Left lung (tissue), 10 donors: ENCODE results near the gene SLK. TPM values are rescaled to one million over a fixed set of nuclear protein-coding genes. Genes with fewer than 3 reads are reported as not detected.

Source experiments
- ATAC-seq: fragments of 200-7000 bp; cut with Tn5 transposase; one replicate; pipeline ENCODE4 v1.9.1; 2020; ENCODE audit warnings: moderate library complexity
- DNase-seq, 4 donors: peaks; one replicate each; pipeline ENCODE4 v3.0.0-alpha.2; 2013 to 2020
- H3K27ac ChIP-seq, 2 donors: fragments of 200-600 bp; sonication (generic) in 1 of 2; one replicate each; pipeline versions ENCODE4 v1.5.0 to v1.8.0; 2020 to 2021
- H3K27me3 ChIP-seq, 2 donors: fragments of 200-600 bp; sonication (generic) in 1 of 2; one replicate each; pipeline versions ENCODE4 v1.5.0 to v1.8.0; 2020 to 2021
- H3K36me3 ChIP-seq, 2 donors: fragments of 200-600 bp; sonication (generic) in 1 of 2; one replicate each; pipeline versions ENCODE4 v1.5.0 to v1.8.0; 2020 to 2021
- H3K4me1 ChIP-seq, 2 donors: fragments of 200-600 bp; one replicate each; pipeline ENCODE4 v1.8.0; 2021
- H3K4me3 ChIP-seq, 2 donors: fragments of 200-600 bp; sonication (generic) in 1 of 2; one replicate each; pipeline versions ENCODE4 v1.5.0 to v1.8.0; 2020 to 2021; ENCODE audit warnings: mild to moderate bottlenecking in 1 of 2
- H3K9me3 ChIP-seq, 2 donors: fragments of 200-600 bp; sonication (generic) in 1 of 2; one replicate each; pipeline versions ENCODE4 v1.5.0 to v1.8.0; 2020 to 2021
- intact Hi-C, 2 donors: fragments of 100-400 bp; cut with DNase I; formaldehyde crosslinking; loops; one replicate each; pipeline versions ENCODE4 v1.11.2 to v1.14.2; 2022
- polyA plus RNA-seq, 6 donors: library from polyadenylated mRNA; unstranded; fragments of 120-200 nt; gene quantifications; one replicate each; pipeline ENCODE4 v1.2.1, GENCODE V29; 2013; ENCODE audit not compliant: insufficient read length in 6 of 6
- total RNA-seq, 2 donors: library from RNA; stranded (reverse); fragmentation: NEBNext Ultra II Directional; extraction: Animal tissue kit (Norgen Biotek cat#: 25700); gene quantifications; one replicate each; pipeline ENCODE4 v1.2.1, GENCODE V29; 2021
- TF ChIP-seq, protein P1 (sequence below), 2 donors: fragments of 200-600 bp; sonication (generic) in 1 of 2; IDR thresholded peaks; one replicate each; pipeline versions ENCODE4 v1.5.0 to v1.8.0; 2021; ENCODE audit warnings: antibody characterized with exemption in 2 of 2
- donor health status: DM: no; HTN: yes; CAD: no.
- donor health status: DM: no; HTN: no; CAD: no.

SLK gene
- total and polyA plus RNA-seq, 8 donors: 52.1 to 68.1 (median 63.2) TPM

GRCh38 chr10:104035194-104036068 is 68.5 kb downstream of the SLK start:
- TF ChIP-seq, protein P1, sequence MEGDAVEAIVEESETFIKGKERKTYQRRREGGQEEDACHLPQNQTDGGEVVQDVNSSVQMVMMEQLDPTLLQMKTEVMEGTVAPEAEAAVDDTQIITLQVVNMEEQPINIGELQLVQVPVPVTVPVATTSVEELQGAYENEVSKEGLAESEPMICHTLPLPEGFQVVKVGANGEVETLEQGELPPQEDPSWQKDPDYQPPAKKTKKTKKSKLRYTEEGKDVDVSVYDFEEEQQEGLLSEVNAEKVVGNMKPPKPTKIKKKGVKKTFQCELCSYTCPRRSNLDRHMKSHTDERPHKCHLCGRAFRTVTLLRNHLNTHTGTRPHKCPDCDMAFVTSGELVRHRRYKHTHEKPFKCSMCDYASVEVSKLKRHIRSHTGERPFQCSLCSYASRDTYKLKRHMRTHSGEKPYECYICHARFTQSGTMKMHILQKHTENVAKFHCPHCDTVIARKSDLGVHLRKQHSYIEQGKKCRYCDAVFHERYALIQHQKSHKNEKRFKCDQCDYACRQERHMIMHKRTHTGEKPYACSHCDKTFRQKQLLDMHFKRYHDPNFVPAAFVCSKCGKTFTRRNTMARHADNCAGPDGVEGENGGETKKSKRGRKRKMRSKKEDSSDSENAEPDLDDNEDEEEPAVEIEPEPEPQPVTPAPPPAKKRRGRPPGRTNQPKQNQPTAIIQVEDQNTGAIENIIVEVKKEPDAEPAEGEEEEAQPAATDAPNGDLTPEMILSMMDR (IDR thresholded peaks at IDR 0.05): no peak
- Histone ChIP-seq H3K27me3 (no peaks in the 10 kb centered on the region), H3K4me3 (no peak overlapping the region), H3K9me3 (no peaks in the 10 kb centered on the region), H3K27ac (no peak overlapping the region), H3K4me1 (peaks cover 0 to 11% of the 10 kb centered on the region in 2 donors), H3K36me3 (peaks cover 0 to 23% of the 10 kb centered on the region in 2 donors)
- DNase-seq: no peak
- intact Hi-C loops: no loop called here
- no peak for ATAC-seq

DNA sequence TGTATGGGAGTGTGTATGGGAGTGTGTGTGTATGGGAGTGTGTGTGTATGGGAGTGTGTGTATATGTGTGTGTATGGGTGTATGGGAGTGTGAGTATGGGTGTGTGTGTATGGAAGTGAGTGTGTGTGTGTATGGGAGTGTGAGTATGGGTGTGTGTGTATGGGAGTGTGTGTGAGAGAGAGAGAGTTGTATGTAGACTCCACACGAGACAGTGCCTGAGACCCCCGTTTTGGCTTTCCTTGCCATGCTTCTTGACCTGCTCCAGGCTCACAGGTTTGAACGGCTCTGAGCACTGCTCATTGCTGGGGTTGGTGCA is 69.1 kb downstream of the SLK start:
- DNase-seq: no peak
- peaks cover 0 to 23% of the 10 kb centered on the region in 2 donors for H3K36me3 ChIP-seq
- intact Hi-C loops: no loop called here
- H3K4me1 ChIP-seq: peaks cover 0 to 11% of the 10 kb centered on the region in 2 donors
- no peaks in the 10 kb centered on the region for H3K9me3 ChIP-seq
- no peak overlapping the region for H3K27ac ChIP-seq
- TF ChIP-seq, protein P1 (IDR thresholded peaks at IDR 0.05): no peak
- H3K4me3 ChIP-seq: no peak overlapping the region
- peak; percentile 15 for ATAC-seq
- H3K27me3 ChIP-seq: no peaks in the 10 kb centered on the region

GRCh38 chr10:104036518-104037260 is 69.7 kb downstream of the SLK start:
- ATAC-seq: no peak
- Histone ChIP-seq H3K27me3 (no peaks in the 10 kb centered on the region), H3K27ac (no peak overlapping the region), H3K4me3 (no peak overlapping the region), H3K4me1 (peaks cover 0 to 11% of the 10 kb centered on the region in 2 donors), H3K36me3 (peaks cover 0 to 23% of the 10 kb centered on the region in 2 donors), H3K9me3 (no peaks in the 10 kb centered on the region)
- intact Hi-C loops: no loop called here
- TF ChIP-seq, protein P1 (IDR thresholded peaks at IDR 0.05): no peak
- no peak for DNase-seq

DNA sequence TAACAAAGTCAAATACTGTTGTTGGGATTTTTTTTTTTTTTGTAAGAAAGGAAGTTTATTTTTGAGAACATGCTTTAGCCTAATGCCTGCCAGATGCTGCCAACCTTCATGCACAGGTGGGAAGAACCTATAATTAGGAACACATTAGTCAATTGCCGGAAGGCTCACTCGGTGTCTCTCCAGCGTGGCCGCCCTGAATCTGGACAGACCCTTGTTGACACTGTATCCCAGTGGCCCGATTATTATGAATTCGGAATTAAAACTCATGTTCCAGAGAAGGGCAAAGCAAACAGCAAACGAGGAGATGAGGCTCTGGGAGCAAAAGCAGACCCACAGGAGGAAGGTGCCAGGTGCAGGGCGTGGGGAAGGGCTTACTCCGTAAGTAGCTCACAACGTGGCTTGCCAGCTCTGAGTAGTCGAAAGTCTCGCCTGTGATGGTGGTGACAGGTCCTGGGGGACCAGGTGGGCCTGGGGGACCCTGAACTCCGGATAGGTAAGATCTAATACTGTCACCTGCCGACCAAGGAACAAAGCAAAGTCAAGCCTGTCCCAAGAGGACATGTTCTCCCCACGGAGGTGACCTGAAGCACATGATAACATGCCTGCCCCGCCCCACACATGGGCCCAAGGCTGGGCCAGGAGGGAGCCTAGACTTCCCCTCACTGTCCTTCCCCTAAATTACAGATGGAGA is 70.5 kb downstream of the SLK start:
- intact Hi-C loops: no loop called here
- ATAC-seq: no peak
- Histone ChIP-seq H3K36me3 (peaks cover 0 to 18% of the 10 kb centered on the region in 2 donors), H3K4me1 (peaks cover 0 to 10% of the 10 kb centered on the region in 2 donors), H3K9me3 (no peaks in the 10 kb centered on the region), H3K27me3 (no peaks in the 10 kb centered on the region), H3K27ac (no peak overlapping the region), H3K4me3 (no peak overlapping the region)
- TF ChIP-seq, protein P1 (IDR thresholded peaks at IDR 0.05): no peak
- DNase-seq: no peak

GRCh38 chr10:104038537-104038936 is 71.6 kb downstream of the SLK start:
- no peak overlapping the region for H3K4me3 ChIP-seq
- intact Hi-C loops: no loop called here
- H3K36me3 ChIP-seq: peaks cover 0 to 8% of the 10 kb centered on the region in 2 donors
- peaks cover 0 to 6% of the 10 kb centered on the region in 2 donors for H3K4me1 ChIP-seq
- no peaks in the 10 kb centered on the region for H3K27me3 ChIP-seq
- ATAC-seq (no peak), DNase-seq (no peak)
- H3K9me3 ChIP-seq: no peaks in the 10 kb centered on the region
- H3K27ac ChIP-seq: no peak overlapping the region
- TF ChIP-seq, protein P1 (IDR thresholded peaks at IDR 0.05): no peak
